ENCODE results near the gene ZNF385B.

The ZNF385B gene

DNA sequence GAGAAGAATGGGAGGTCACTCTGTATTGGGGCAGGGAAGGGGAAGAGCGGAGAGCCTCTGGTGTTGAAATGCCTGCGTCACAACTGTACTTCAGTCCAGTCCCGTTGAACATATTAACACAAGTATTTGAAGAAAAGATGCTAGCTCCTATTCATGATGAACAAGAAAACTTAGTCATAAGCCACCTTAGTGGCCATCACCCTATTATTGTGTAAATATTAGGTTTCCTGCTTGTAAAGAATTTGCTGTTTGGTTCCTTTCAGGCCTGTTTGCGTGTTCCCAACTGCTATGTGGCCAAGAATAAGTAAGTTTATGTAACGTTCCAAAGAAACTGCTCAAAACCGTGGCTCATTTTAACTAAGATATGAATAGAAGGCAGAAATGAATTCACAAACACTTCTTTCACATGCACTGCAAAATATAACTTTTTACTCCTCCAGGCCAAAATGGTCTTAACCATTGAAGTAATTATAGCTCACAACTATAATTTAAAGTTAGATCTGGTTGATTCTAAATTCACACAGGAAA lies 204.3 kb downstream of the ZNF385B start:
- H3K4me3 ChIP-seq (ENCODE audit: low read depth, low read length): no peak overlapping the region

DNA sequence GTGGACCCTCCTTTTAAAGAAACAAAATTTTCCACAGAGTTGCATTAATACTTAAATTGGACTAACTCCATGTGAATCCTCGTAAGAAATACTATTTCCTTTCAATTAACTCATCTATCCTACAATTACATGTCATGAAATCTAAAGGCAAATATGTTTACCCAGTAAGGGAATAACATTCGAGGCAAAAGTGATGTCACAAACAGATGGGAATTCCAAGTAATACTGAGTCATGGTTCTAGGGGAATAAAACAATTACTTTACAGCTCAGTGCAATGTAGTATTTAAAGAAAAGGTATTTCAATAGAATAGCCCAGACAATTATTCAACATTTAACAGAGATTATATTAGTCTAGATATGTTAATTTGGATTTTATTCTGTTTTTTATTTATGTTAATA lies 205.8 kb downstream of the ZNF385B start:
- no peak overlapping the region for H3K4me3 ChIP-seq (ENCODE audit: low read depth, low read length)
- TF ChIP-seq, protein P1, sequence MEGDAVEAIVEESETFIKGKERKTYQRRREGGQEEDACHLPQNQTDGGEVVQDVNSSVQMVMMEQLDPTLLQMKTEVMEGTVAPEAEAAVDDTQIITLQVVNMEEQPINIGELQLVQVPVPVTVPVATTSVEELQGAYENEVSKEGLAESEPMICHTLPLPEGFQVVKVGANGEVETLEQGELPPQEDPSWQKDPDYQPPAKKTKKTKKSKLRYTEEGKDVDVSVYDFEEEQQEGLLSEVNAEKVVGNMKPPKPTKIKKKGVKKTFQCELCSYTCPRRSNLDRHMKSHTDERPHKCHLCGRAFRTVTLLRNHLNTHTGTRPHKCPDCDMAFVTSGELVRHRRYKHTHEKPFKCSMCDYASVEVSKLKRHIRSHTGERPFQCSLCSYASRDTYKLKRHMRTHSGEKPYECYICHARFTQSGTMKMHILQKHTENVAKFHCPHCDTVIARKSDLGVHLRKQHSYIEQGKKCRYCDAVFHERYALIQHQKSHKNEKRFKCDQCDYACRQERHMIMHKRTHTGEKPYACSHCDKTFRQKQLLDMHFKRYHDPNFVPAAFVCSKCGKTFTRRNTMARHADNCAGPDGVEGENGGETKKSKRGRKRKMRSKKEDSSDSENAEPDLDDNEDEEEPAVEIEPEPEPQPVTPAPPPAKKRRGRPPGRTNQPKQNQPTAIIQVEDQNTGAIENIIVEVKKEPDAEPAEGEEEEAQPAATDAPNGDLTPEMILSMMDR (IDR thresholded peaks at IDR 0.05; ENCODE audit: borderline replicate concordance, insufficient read depth, low read depth, low read length): no peak

More for the DNA sequence above, 204.3 kb downstream of the ZNF385B start:
- TF ChIP-seq, protein P1 (IDR thresholded peaks at IDR 0.05; ENCODE audit: borderline replicate concordance, insufficient read depth, low read depth, low read length): no peak

DNA sequence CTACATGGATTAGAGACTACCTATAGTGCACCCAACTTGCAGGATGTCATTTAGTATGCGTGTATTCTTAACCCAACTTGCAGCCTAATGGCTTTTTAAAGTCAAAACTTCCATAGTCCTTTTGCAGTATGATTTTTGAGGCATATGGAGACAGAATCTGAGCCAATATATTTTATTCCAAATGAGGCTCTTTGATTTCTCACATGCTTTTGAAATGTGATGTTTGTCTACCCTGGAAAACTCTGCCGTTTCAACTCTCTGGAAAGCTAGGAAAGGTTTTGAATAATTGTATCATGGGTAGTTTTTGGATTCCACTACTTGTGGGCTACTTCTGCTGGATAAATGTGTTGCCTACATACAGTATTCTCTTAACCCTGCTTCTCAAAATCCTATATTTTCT lies 206.6 kb downstream of the ZNF385B start:
- TF ChIP-seq, protein P1 (IDR thresholded peaks at IDR 0.05; ENCODE audit: borderline replicate concordance, insufficient read depth, low read depth, low read length): no peak
- no peak overlapping the region for H3K4me3 ChIP-seq (ENCODE audit: low read depth, low read length)

DNA sequence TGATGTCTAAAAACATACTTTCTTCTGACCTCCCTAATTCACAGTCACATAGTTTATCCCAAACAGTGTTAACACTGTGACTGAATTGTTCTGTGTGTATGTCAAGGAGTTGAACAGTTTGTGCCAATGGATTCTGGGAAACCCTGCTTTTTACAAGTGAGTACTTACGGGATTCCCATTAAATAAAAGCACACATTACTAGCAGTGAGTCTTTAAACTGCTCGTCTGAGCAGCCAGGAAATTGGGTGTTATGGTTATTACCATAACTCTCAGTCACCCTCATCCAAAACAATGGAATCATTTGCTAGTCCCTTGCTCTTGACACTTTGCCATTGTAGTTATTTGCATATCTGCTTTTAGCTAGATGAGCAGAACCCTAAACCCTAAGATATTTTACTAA lies 209.1 kb downstream of the ZNF385B start:
- no peak overlapping the region for H3K4me3 ChIP-seq (ENCODE audit: low read depth, low read length)
- TF ChIP-seq, protein P1 (IDR thresholded peaks at IDR 0.05; ENCODE audit: borderline replicate concordance, insufficient read depth, low read depth, low read length): no peak

DNA sequence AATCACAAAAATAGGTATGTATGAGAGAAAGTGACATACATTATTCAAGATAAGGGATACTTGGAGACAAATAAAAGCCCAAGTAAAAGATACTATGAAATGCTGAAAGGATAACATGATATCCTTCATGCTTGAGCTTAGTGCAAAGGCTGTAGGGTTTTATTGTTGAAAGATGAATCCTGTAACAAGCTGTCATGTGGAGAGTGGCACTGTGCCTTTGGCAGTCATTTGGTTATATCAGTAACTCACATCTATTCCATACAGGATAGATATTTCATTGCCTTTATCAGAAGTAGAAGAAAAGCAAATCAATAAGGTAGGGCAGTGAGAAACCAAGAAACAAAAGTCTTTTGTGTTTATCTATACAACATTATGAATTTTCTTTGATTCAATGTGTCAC lies 211.0 kb downstream of the ZNF385B start:
- H3K4me3 ChIP-seq (ENCODE audit: low read depth, low read length): no peak overlapping the region

DNA sequence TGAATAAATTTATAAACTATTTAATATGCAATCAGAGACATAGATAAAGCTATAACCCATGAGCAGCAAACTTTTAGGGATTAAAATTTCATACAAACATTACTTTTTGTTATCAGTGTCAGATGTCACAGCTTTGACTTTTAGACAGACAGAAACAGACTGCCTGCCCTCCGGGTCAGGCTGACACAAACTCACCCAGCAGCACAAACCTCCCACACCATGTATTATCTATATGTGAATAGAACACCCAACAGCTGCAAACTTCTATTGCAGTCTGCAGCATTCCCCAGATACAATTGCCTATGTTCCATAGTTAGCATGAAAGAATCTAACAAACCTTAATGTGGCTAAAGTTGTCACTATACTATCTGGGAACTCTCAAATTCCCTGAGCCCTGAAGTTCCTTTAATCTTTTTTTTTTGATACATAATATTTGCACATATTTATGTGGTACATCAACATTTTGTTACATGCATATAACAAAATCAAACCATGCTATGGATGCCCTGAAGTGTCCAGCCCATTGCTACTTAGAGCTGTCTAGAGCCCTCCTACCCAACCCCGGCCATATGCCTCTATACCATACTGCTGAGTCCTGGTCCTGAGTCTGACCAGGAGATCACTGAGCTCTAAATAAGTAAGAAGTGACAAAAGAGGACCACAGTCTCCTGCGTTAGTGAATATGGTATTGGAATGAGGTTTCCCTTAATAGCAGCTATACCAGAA lies 214.4 kb downstream of the ZNF385B start:
- H3K4me3 ChIP-seq (ENCODE audit: low read depth, low read length): no peak overlapping the region
- TF ChIP-seq, protein P1 (IDR thresholded peaks at IDR 0.05; ENCODE audit: borderline replicate concordance, insufficient read depth, low read depth, low read length): no peak

More for the DNA sequence above, 211.0 kb downstream of the ZNF385B start:
- TF ChIP-seq, protein P1 (IDR thresholded peaks at IDR 0.05; ENCODE audit: borderline replicate concordance, insufficient read depth, low read depth, low read length): no peak

DNA sequence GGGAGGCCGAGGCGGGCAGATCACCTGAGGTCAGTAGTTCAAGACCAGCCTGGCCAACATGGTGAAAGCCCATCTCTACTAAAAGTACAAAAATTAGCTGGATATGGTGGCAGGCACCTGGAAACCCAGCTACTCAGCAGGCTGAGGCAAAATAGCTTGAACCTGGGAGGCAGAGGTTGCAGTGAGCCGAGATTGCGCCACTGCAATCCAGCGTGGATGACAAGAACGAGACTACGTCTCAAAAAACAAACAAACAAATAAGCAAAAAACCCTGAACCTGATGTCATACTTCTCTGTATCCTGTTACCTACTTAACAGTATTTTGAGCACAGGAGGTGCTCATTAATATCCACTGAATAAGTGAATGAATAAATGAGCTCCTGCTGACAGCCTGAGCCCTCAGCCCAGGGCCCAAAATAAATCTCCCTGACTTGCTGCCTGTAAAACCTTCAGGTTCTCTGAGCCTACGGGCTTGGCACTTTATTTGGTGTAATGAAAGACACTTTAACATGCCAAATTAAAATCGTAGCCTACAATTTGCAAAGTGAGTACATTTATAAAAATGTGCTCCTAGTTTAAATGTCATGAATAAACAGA lies 215.1 kb downstream of the ZNF385B start:
- H3K4me3 ChIP-seq (ENCODE audit: low read depth, low read length): no peak overlapping the region
- TF ChIP-seq, protein P1 (IDR thresholded peaks at IDR 0.05; ENCODE audit: borderline replicate concordance, insufficient read depth, low read depth, low read length): no peak
